GM18951 (cell line): Measurements from ENCODE around the gene LRRC28.

Experiments used
- POLR2A ChIP-seq: IDR thresholded peaks from 4 replicates; pipeline ENCODE4 v1.6.1; 2011; ENCODE audit warnings: mild to moderate bottlenecking; ENCODE audit not compliant: insufficient read length, insufficient read depth; ENCODE audit errors: extremely low read depth
- in situ Hi-C: fragments of 300-500 bp; cut with MboI; formaldehyde crosslinking; loops from one replicate; pipeline ENCODE4 v1.12.0; 2022; ENCODE audit warnings: low sequenced_read_pairs, mixed read lengths, inconsistent platforms; ENCODE audit not compliant: unreplicated experiment

Gene LRRC28

GRCh38 chr15:99296386-99296785 is 45.1 kb downstream of the LRRC28 start:
- in situ Hi-C loops = no loop called here
- no peak for TF ChIP-seq POLR2A

GRCh38 chr15:99303907-99304306 is 52.6 kb downstream of the LRRC28 start:
- no peak for TF ChIP-seq POLR2A
- in situ Hi-C loops = no loop called here

- in situ Hi-C loops = no loop called here
- TF ChIP-seq POLR2A = no peak
Measured at GRCh38 chr15:99305761-99306505, 54.7 kb downstream of the LRRC28 start.

- no peak for TF ChIP-seq POLR2A
- in situ Hi-C loops = no loop called here
Measured at GRCh38 chr15:99306694-99307338, 55.5 kb downstream of the LRRC28 start.

GRCh38 chr15:99307735-99308134 is 56.5 kb downstream of the LRRC28 start:
- TF ChIP-seq POLR2A = no peak
- in situ Hi-C loops = no loop called here

- in situ Hi-C loops = no loop called here
- TF ChIP-seq POLR2A = no peak
Measured at GRCh38 chr15:99310745-99311144, 59.5 kb downstream of the LRRC28 start.

- no peak for TF ChIP-seq POLR2A
- in situ Hi-C loops = no loop called here
Measured at GRCh38 chr15:99312228-99312627, 60.9 kb downstream of the LRRC28 start.

GRCh38 chr15:99312794-99313193 is 61.5 kb downstream of the LRRC28 start:
- in situ Hi-C loops = no loop called here
- no peak for TF ChIP-seq POLR2A

GRCh38 chr15:99315636-99316035 is 64.4 kb downstream of the LRRC28 start:
- no peak for TF ChIP-seq POLR2A
- in situ Hi-C loops = no loop called here

GRCh38 chr15:99320374-99321215 is 69.3 kb downstream of the LRRC28 start:
- TF ChIP-seq POLR2A = no peak
- in situ Hi-C loops = no loop called here

GRCh38 chr15:99321468-99321867 is 70.2 kb downstream of the LRRC28 start:
- in situ Hi-C loops = no loop called here
- no peak for TF ChIP-seq POLR2A

- no peak for TF ChIP-seq POLR2A
- in situ Hi-C loops = no loop called here
Measured at GRCh38 chr15:99322643-99323405, 71.5 kb downstream of the LRRC28 start.
